Vagina (tissue), 2 donors: ENCODE data around the gene KNSTRN. TPM values are rescaled to one million over a fixed set of nuclear protein-coding genes. Genes with fewer than 3 reads are reported as not detected.

Source experiments
- DNase-seq, 2 donors: peaks; one replicate each; pipeline ENCODE4 v3.0.0-alpha.2; 2017; ENCODE audit errors: extremely low spot score in 2 of 2
- H3K27ac ChIP-seq: fragments of 200-600 bp; sonication (generic); one replicate; pipeline ENCODE4 v1.5.1; 2019
- H3K27me3 ChIP-seq: fragments of 200-600 bp; sonication (generic); one replicate; pipeline ENCODE4 v1.5.1; 2019
- H3K36me3 ChIP-seq, 2 donors: fragments of 200-600 bp; sonication (generic); one replicate each; pipeline ENCODE4 v1.5.1; 2017 to 2019
- H3K4me1 ChIP-seq: fragments of 200-600 bp; sonication (generic); one replicate; pipeline ENCODE4 v1.5.1; 2019
- H3K4me3 ChIP-seq, 2 donors: fragments of 200-600 bp; sonication (generic); 1 replicate in 1 of 2; 2 replicates in 1 of 2; pipeline ENCODE4 v1.5.1; 2016 to 2019
- H3K9me3 ChIP-seq: fragments of 200-600 bp; sonication (generic); one replicate; pipeline ENCODE4 v1.5.1; 2019
- POLR2A ChIP-seq, 2 donors: fragments of 450-650 bp; IDR thresholded peaks; one replicate each; pipeline ENCODE4 v1.6.1; 2017; ENCODE audit warnings: antibody characterized with exemption in 2 of 2, mild to moderate bottlenecking in 2 of 2, moderate library complexity in 2 of 2
- POLR2AphosphoS5 ChIP-seq, 2 donors: sonication (generic); formaldehyde crosslinking; IDR thresholded peaks; one replicate each; pipeline ENCODE4 v1.9.0; 2017; ENCODE audit warnings: antibody characterized with exemption in 2 of 2, mild to moderate bottlenecking in 2 of 2, low read depth in 1 of 2; ENCODE audit not compliant: insufficient read depth in 1 of 2
- intact Hi-C: fragments of 100-400 bp; cut with DNase I; formaldehyde crosslinking; loops from one replicate; pipeline ENCODE4 v1.15.1; 2023
- total RNA-seq: library from RNA; depleted of rRNA; stranded (reverse); fragments of >200 nt; gene quantifications from one replicate; pipeline ENCODE4 v1.2.3, GENCODE V29; 2016
- TF ChIP-seq, protein P1 (sequence below), 3 experiments: fragments of 450-650 bp in 2 of 3; fragments of 200-600 bp in 1 of 3; sonication (generic) in 1 of 3; IDR thresholded peaks; one replicate each; pipeline ENCODE4 v1.5.1; 2017 to 2019; ENCODE audit warnings: antibody characterized with exemption in 3 of 3, mild to moderate bottlenecking in 2 of 3, moderate library complexity in 2 of 3

Gene KNSTRN
- total RNA-seq, 1 donor from 2014 or later = 13.5 TPM

- intact Hi-C loops = loop anchor here (10.0 kb wide), 1 partner anchor 223 kb away; no protein-coding TSS in a partner anchor
- H3K9me3 ChIP-seq = no peaks in the 10 kb centered on the region
- H3K4me3 ChIP-seq = no peak overlapping the region
- no peak for DNase-seq
- H3K36me3 ChIP-seq = no peaks in the 10 kb centered on the region
- no peak for TF ChIP-seq POLR2A (IDR thresholded peaks at IDR 0.05)
- TF ChIP-seq, protein P1, sequence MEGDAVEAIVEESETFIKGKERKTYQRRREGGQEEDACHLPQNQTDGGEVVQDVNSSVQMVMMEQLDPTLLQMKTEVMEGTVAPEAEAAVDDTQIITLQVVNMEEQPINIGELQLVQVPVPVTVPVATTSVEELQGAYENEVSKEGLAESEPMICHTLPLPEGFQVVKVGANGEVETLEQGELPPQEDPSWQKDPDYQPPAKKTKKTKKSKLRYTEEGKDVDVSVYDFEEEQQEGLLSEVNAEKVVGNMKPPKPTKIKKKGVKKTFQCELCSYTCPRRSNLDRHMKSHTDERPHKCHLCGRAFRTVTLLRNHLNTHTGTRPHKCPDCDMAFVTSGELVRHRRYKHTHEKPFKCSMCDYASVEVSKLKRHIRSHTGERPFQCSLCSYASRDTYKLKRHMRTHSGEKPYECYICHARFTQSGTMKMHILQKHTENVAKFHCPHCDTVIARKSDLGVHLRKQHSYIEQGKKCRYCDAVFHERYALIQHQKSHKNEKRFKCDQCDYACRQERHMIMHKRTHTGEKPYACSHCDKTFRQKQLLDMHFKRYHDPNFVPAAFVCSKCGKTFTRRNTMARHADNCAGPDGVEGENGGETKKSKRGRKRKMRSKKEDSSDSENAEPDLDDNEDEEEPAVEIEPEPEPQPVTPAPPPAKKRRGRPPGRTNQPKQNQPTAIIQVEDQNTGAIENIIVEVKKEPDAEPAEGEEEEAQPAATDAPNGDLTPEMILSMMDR (IDR thresholded peaks at IDR 0.05) = no peak
- no peak for TF ChIP-seq POLR2AphosphoS5 (IDR thresholded peaks at IDR 0.05; ENCODE audit: insufficient read depth in 1 of 2, low read depth in 1 of 2)
- peaks cover 50% of the 10 kb centered on the region for H3K4me1 ChIP-seq
- H3K27ac ChIP-seq = no peak overlapping the region
- no peaks in the 10 kb centered on the region for H3K27me3 ChIP-seq
Observed at GRCh38 chr15:40437752-40438687, 55.5 kb downstream of the KNSTRN start.

GRCh38 chr15:40438712-40439111 lies 56.2 kb downstream of the KNSTRN start:
- TF ChIP-seq POLR2AphosphoS5 (IDR thresholded peaks at IDR 0.05; ENCODE audit: insufficient read depth in 1 of 2, low read depth in 1 of 2) = no peak
- Histone ChIP-seq H3K4me3 (no peak overlapping the region), H3K36me3 (no peaks in the 10 kb centered on the region), H3K9me3 (no peaks in the 10 kb centered on the region), H3K27ac (no peak overlapping the region), H3K4me1 (peaks cover 57% of the 10 kb centered on the region), H3K27me3 (no peaks in the 10 kb centered on the region)
- no peak for DNase-seq
- intact Hi-C loops = loop anchor here (10.0 kb wide), 1 partner anchor 224 kb away; no protein-coding TSS in a partner anchor

- Histone ChIP-seq H3K27ac (peak overlapping the region; percentile 88), H3K36me3 (no peaks in the 10 kb centered on the region), H3K27me3 (no peaks in the 10 kb centered on the region), H3K4me1 (peaks cover 65% of the 10 kb centered on the region), H3K9me3 (no peaks in the 10 kb centered on the region), H3K4me3 (peak overlapping the region; percentile 88 to 99)
- intact Hi-C loops = loop anchor here (10.0 kb wide), 1 partner anchor 225 kb away; no protein-coding TSS in a partner anchor
- TF ChIP-seq POLR2A (IDR thresholded peaks at IDR 0.05) = no peak
- no peak for TF ChIP-seq POLR2AphosphoS5 (IDR thresholded peaks at IDR 0.05; ENCODE audit: insufficient read depth in 1 of 2, low read depth in 1 of 2)
- TF ChIP-seq, protein P1 (IDR thresholded peaks at IDR 0.05) = no peak
- no peak for DNase-seq
Observed at GRCh38 chr15:40439461-40439959, 57.0 kb downstream of the KNSTRN start.

DNA sequence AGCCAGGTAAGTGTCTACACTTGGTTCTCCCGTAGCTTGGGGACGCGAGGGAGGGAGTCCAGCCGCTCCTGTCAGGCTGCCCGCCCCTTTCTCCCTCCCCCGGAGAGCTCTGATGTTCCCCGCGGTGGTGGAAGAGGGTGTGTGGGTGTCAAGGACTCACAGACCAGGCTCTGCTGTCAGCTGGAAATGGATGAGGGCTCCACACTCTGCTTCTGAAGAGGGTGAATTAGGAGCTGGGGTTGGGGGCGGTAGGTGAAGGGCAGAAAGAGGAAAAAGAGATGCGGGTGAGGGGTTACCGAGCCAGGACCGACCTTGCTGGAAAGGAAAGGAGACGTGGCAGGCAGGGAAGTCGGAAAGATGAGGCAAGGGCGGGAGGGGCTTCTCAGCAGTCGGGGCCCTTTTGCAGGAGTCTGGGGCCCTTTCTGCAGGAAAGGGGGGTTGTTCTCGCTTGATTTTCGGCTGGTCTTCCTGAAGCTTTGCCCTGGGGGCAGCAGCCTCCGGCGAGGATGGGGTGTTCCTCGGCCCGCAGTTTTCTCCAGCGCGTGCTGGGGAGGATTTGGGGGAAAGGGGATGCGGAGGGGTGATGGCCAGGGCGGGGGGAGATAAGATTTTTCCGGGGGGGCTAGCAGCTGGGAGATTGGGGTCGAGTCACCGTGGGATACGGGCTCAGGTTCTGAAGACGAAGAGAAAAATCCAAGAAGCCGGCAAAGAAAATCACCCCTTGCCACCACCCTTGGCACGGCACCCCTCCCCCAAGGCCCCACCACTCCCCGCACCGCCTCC lies 57.6 kb downstream of the KNSTRN start:
- Histone ChIP-seq H3K4me3 (peak overlapping the region; percentile 88 to 99), H3K36me3 (no peaks in the 10 kb centered on the region), H3K9me3 (no peaks in the 10 kb centered on the region), H3K27ac (peak overlapping the region; percentile 88), H3K27me3 (no peaks in the 10 kb centered on the region), H3K4me1 (peaks cover 72% of the 10 kb centered on the region)
- intact Hi-C loops = loop anchor here (10.0 kb wide), 1 partner anchor 225 kb away; no protein-coding TSS in a partner anchor
- DNase-seq = no peak
- TF ChIP-seq POLR2AphosphoS5 (IDR thresholded peaks at IDR 0.05; ENCODE audit: insufficient read depth in 1 of 2, low read depth in 1 of 2) = no peak
- TF ChIP-seq, protein P1 (IDR thresholded peaks at IDR 0.05) = no peak
- no peak for TF ChIP-seq POLR2A (IDR thresholded peaks at IDR 0.05)
